Measurements from ENCODE around the gene FCGBP. TPM values are rescaled to one million over a fixed set of nuclear protein-coding genes. Genes with fewer than 3 reads are reported as not detected.
A peak's percentile ranks its signal among the peaks of the same experiment; 100 is the strongest.

Gene FCGBP
- total and polyA plus RNA-seq, 12 donors: 1.6 to 785 (median 79.1) TPM

GRCh38 chr19:39917561-39918182, 16.8 kb downstream of the FCGBP start:
- WGBS, 4 donors: 81 to 92% (median 84%) methylated on average over 3 to 9 of the region's 9 CpGs
- intact Hi-C loops (cut with DNase I): no loop called here
- Histone ChIP-seq H3K4me1 (replicated peaks in 1 of 2) (no peaks in the 10 kb centered on the region), H3K4me3 (no peak overlapping the region), H3K36me3 (replicated peaks in 1 of 2) (no peaks in the 10 kb centered on the region), H3K27me3 (peaks cover 6% of the 10 kb centered on the region), H3K9me3 (replicated peaks in 1 of 3) (no peaks in the 10 kb centered on the region), H3K27ac (no peak overlapping the region)
- TF ChIP-seq CTCF (IDR thresholded peaks at IDR 0.05) (no peak), POLR2A (IDR thresholded peaks at IDR 0.05) (no peak)
- peak in 1 of 7 donors; percentile 18 for DNase-seq

- 58 to 66% (median 65%) methylated on average over 5 of the region's 5 CpGs for whole genome bisulfite sequencing, 4 donors
- TF ChIP-seq CTCF (IDR thresholded peaks at IDR 0.05): no peak
- no peak for TF ChIP-seq POLR2A (IDR thresholded peaks at IDR 0.05)
- no peaks in the 10 kb centered on the region for H3K4me1 ChIP-seq (replicated peaks in 1 of 2)
- intact Hi-C loops (cut with DNase I): no loop called here
- H3K9me3 ChIP-seq (replicated peaks in 1 of 3): no peaks in the 10 kb centered on the region
- DNase-seq: peak in 2 of 7 donors; percentile 19 to 25
- H3K27me3 ChIP-seq: peaks cover 6% of the 10 kb centered on the region
- no peak overlapping the region for H3K4me3 ChIP-seq
- no peaks in the 10 kb centered on the region for H3K36me3 ChIP-seq (replicated peaks in 1 of 2)
- H3K27ac ChIP-seq: no peak overlapping the region
Measured at GRCh38 chr19:39916851-39917396, 17.5 kb downstream of the FCGBP start.

GRCh38 chr19:39916236-39916635, 18.2 kb downstream of the FCGBP start:
- TF ChIP-seq POLR2A (IDR thresholded peaks at IDR 0.05) (no peak), CTCF (IDR thresholded peaks at IDR 0.05) (no peak)
- no peak overlapping the region for H3K4me3 ChIP-seq
- H3K4me1 ChIP-seq (replicated peaks in 1 of 2): no peaks in the 10 kb centered on the region
- H3K9me3 ChIP-seq (replicated peaks in 1 of 3): no peaks in the 10 kb centered on the region
- no peak for DNase-seq
- 44 to 66% (median 58%) methylated on average over 5 of the region's 5 CpGs for WGBS, 4 donors
- intact Hi-C loops (cut with DNase I): no loop called here
- peaks cover 6% of the 10 kb centered on the region for H3K27me3 ChIP-seq
- no peaks in the 10 kb centered on the region for H3K36me3 ChIP-seq (replicated peaks in 1 of 2)
- H3K27ac ChIP-seq: no peak overlapping the region

GRCh38 chr19:39915848-39916215, 18.6 kb downstream of the FCGBP start:
- H3K9me3 ChIP-seq (replicated peaks in 1 of 3): no peaks in the 10 kb centered on the region
- no peaks in the 10 kb centered on the region for H3K4me1 ChIP-seq (replicated peaks in 1 of 2)
- no peaks in the 10 kb centered on the region for H3K36me3 ChIP-seq (replicated peaks in 1 of 2)
- no peak overlapping the region for H3K4me3 ChIP-seq
- H3K27me3 ChIP-seq: peaks cover 6% of the 10 kb centered on the region
- peak in 1 of 7 donors; percentile 31 for DNase-seq
- no peak overlapping the region for H3K27ac ChIP-seq
- intact Hi-C loops (cut with DNase I): no loop called here
- TF ChIP-seq POLR2A (IDR thresholded peaks at IDR 0.05): no peak
- TF ChIP-seq CTCF (IDR thresholded peaks at IDR 0.05): no peak
- WGBS, 4 donors: 72 to 81% (median 79%) methylated on average over 14 to 17 of the region's 17 CpGs
